Nephron (organoid): ENCODE results near the gene NSD1.
"Not testable (repeated sequence)": the region's sequence is repeated elsewhere in the genome, so short reads cannot be mapped to it uniquely, and the experiment has no call there.

Source experiments
- H3K27ac Mint-ChIP-seq, 3 experiments: 2 replicates each; pipeline ENCODE4 v1.8.0; 2020; ENCODE audit warnings: mixed read lengths in 3 of 3, mild to moderate bottlenecking in 2 of 3, moderate library complexity in 1 of 3
- H3K27me3 Mint-ChIP-seq: 2 replicates; pipeline ENCODE4 v1.8.0; 2021; ENCODE audit warnings: low read depth, mild to moderate bottlenecking, moderate library complexity, mixed read lengths
- H3K36me3 Mint-ChIP-seq: 2 replicates; pipeline ENCODE4 v1.8.0; 2020; ENCODE audit warnings: low read depth, mixed read lengths
- H3K4me1 Mint-ChIP-seq: 2 replicates; pipeline ENCODE4 v1.8.0; 2020; ENCODE audit warnings: mixed read lengths
- H3K4me3 Mint-ChIP-seq, 3 experiments: 2 replicates each; pipeline ENCODE4 v1.8.0; 2020; ENCODE audit warnings: mild to moderate bottlenecking in 3 of 3, mixed read lengths in 3 of 3, moderate library complexity in 2 of 3
- H3K9me3 Mint-ChIP-seq: 2 replicates; pipeline ENCODE4 v1.8.0; 2020; ENCODE audit warnings: mixed read lengths
- TF ChIP-seq, protein P1 (sequence below), 3 experiments: fragments of 200-600 bp; sonication (generic); IDR thresholded peaks; one replicate each; pipeline ENCODE4 v1.5.0; 2021; ENCODE audit warnings: antibody characterized with exemption in 3 of 3; ENCODE audit not compliant: unreplicated experiment in 3 of 3

NSD1 gene

DNA sequence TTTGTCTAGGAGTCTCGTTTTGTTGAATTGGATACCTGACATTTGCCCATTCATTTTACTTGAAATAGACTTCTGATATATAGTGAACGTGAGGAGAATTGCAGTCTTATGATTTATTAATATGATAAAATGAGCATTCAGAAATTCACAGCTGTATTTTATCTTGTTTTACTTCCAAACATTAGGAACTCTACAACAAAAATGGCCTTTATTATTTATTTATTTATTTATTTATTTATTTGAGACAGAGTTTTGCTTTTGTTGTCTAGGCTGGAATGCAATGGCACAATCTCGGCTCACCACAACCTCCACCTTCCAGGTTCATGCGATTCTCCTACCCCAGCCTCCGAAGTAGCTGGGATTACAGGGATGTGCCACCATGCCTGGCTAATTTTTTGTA, 108.7 kb downstream of the NSD1 start:
- Mint-ChIP-seq H3K36me3 (peaks cover 80% of the 10 kb centered on the region), H3K27ac (no peak overlapping the region), H3K9me3 (no peaks in the 10 kb centered on the region), H3K4me3 (no peak overlapping the region), H3K27me3 (no peaks in the 10 kb centered on the region), H3K4me1 (no peaks in the 10 kb centered on the region)
- TF ChIP-seq, protein P1, sequence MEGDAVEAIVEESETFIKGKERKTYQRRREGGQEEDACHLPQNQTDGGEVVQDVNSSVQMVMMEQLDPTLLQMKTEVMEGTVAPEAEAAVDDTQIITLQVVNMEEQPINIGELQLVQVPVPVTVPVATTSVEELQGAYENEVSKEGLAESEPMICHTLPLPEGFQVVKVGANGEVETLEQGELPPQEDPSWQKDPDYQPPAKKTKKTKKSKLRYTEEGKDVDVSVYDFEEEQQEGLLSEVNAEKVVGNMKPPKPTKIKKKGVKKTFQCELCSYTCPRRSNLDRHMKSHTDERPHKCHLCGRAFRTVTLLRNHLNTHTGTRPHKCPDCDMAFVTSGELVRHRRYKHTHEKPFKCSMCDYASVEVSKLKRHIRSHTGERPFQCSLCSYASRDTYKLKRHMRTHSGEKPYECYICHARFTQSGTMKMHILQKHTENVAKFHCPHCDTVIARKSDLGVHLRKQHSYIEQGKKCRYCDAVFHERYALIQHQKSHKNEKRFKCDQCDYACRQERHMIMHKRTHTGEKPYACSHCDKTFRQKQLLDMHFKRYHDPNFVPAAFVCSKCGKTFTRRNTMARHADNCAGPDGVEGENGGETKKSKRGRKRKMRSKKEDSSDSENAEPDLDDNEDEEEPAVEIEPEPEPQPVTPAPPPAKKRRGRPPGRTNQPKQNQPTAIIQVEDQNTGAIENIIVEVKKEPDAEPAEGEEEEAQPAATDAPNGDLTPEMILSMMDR (IDR thresholded peaks at IDR 0.05; ENCODE audit: unreplicated experiment in 3 of 3), result no peak

DNA sequence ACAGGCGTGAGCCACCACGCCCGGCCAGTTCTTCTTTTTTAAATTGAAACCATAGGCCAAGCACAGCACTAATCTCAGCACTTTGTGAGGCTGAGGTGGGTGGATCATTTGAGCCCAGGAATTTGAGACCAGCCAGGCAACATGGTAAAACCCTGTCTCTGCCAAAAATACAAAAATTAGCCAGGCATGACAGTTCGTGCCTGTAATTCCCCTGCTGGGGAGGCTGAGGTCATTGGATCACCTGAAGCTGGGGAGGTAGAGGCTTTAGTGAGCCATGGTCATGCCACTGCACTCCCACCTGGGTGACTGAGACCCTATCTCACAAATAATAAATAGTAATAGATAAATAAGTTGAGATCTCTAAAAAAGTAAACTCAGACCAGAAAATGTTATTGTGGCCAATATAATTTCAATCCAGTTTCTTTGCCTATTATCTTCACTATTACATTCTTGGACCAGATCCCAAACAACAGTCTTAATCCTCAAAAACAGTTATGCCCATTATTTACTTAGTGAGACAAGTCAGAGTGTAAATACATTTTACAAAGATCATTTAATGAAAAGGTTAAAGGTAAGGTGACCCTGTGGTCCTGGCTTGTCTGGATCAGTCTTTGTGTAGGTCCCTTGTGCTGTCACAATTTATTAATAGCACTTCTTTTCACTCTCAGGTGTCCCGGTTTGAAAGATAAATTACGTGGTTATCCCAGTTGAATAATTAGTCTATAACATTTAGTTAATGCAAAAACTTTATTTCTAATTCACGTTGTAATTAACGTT, 116.4 kb downstream of the NSD1 start:
- H3K36me3 Mint-ChIP-seq, result peaks cover 65% of the 10 kb centered on the region
- H3K4me3 Mint-ChIP-seq, result no peak overlapping the region
- TF ChIP-seq, protein P1 (IDR thresholded peaks at IDR 0.05; ENCODE audit: unreplicated experiment in 3 of 3), result no peak
- H3K9me3 Mint-ChIP-seq, result no peaks in the 10 kb centered on the region
- H3K27ac Mint-ChIP-seq, result no peak overlapping the region
- H3K4me1 Mint-ChIP-seq, result no peaks in the 10 kb centered on the region
- H3K27me3 Mint-ChIP-seq, result no peaks in the 10 kb centered on the region

DNA sequence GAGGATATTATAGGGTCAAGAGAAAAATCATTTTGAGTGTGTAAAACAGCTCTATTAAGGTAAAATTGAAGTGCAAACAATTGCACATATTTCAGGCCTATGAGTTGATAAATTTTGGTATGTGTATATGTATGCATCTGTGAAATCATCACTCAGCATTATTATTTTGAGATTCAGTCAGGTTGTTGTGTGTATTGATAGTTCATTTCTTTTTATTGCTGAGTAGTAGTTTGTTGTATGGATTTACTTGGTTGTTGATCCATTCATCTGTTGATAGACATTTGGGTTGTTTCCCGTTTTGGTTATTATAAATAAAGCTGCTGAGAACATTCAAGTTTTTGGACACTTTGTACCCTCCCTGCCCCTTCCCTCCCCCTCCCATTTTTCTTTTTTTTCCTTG, 119.7 kb downstream of the NSD1 start:
- TF ChIP-seq, protein P1 (IDR thresholded peaks at IDR 0.05; ENCODE audit: unreplicated experiment in 3 of 3), result no peak
- H3K4me3 Mint-ChIP-seq, result no peak overlapping the region
- no peaks in the 10 kb centered on the region for H3K9me3 Mint-ChIP-seq
- H3K4me1 Mint-ChIP-seq, result no peaks in the 10 kb centered on the region
- no peak overlapping the region for H3K27ac Mint-ChIP-seq
- peaks cover 61% of the 10 kb centered on the region for H3K36me3 Mint-ChIP-seq
- no peaks in the 10 kb centered on the region for H3K27me3 Mint-ChIP-seq

- TF ChIP-seq, protein P1 (IDR thresholded peaks at IDR 0.05; ENCODE audit: unreplicated experiment in 3 of 3), result no peak
- Mint-ChIP-seq H3K9me3 (no peaks in the 10 kb centered on the region), H3K36me3 (peaks cover 72% of the 10 kb centered on the region), H3K4me1 (no peaks in the 10 kb centered on the region), H3K27ac (no peak overlapping the region), H3K4me3 (no peak overlapping the region), H3K27me3 (no peaks in the 10 kb centered on the region)
Measured at GRCh38 chr5:177256296-177256695, 122.7 kb downstream of the NSD1 start.

- H3K4me1 Mint-ChIP-seq, H3K9me3 Mint-ChIP-seq, H3K27me3 Mint-ChIP-seq, H3K4me3 Mint-ChIP-seq, H3K27ac Mint-ChIP-seq: not testable (repeated sequence)
- peaks cover 70% of the 10 kb centered on the region for H3K36me3 Mint-ChIP-seq
Measured at GRCh38 chr5:177258711-177259110, 125.1 kb downstream of the NSD1 start.

GRCh38 chr5:177260961-177261360, 127.4 kb downstream of the NSD1 start:
- no peak overlapping the region for H3K4me3 Mint-ChIP-seq
- H3K27me3 Mint-ChIP-seq, result no peaks in the 10 kb centered on the region
- no peaks in the 10 kb centered on the region for H3K4me1 Mint-ChIP-seq
- peaks cover 73% of the 10 kb centered on the region for H3K36me3 Mint-ChIP-seq
- H3K9me3 Mint-ChIP-seq, result no peaks in the 10 kb centered on the region
- no peak overlapping the region for H3K27ac Mint-ChIP-seq
- TF ChIP-seq, protein P1 (IDR thresholded peaks at IDR 0.05; ENCODE audit: unreplicated experiment in 3 of 3), result no peak
